CD4-positive, alpha-beta T cell (primary cell): ENCODE measurements around the gene LGR6. TPM values are rescaled to one million over a fixed set of nuclear protein-coding genes. Genes with fewer than 3 reads are reported as not detected.

Source experiments
- ATAC-seq: fragments of 200-7000 bp; cut with Tn5 transposase; one replicate; pipeline ENCODE4 v1.10.0; 2022; ENCODE audit warnings: mild to moderate bottlenecking; ENCODE audit not compliant: poor library complexity
- CTCF ChIA-PET: fragments of 350-600 bp; sonication (Branson Sonifier 250); formaldehyde crosslinking; loops from one replicate; lab custom pipeline; 2021; ENCODE audit warnings: antibody characterized with exemption, inconsistent platforms; lab: Charles Lee
- POLR2A ChIA-PET: fragments of 350-600 bp; sonication (Branson Sonifier 250); formaldehyde crosslinking; loops from one replicate; lab custom pipeline; 2021; ENCODE audit warnings: antibody characterized with exemption, inconsistent platforms; lab: Charles Lee
- DNase-seq, 14 experiments: peaks; one replicate each; pipeline ENCODE4 v3.0.0-alpha.2; 2013 to 2020; ENCODE audit warnings: mixed read lengths in 2 of 14
- H3K27ac ChIP-seq, 2 donors: one replicate each; pipeline versions ENCODE4 v1.5.1 to v1.7.0; 2013; ENCODE audit warnings: low read length in 2 of 2, low read depth in 1 of 2, mild to moderate bottlenecking in 1 of 2
- H3K27me3 ChIP-seq, 2 experiments: 1 replicate in 1 of 2; 2 replicates in 1 of 2; pipeline versions ENCODE4 v1.6.1 to v1.7.0; 2013; ENCODE audit warnings: low read length in 2 of 2, control low read depth in 1 of 2, mild to moderate bottlenecking in 1 of 2, moderate library complexity in 1 of 2; ENCODE audit not compliant: insufficient read depth in 2 of 2, control insufficient read depth in 1 of 2
- H3K36me3 ChIP-seq: one replicate; pipeline ENCODE4 v1.6.1; 2013; ENCODE audit warnings: low read length, control low read depth; ENCODE audit not compliant: insufficient read depth
- H3K4me1 ChIP-seq: one replicate; pipeline ENCODE4 v1.6.1; 2013; ENCODE audit warnings: low read length, control low read depth; ENCODE audit not compliant: insufficient read depth
- H3K4me3 ChIP-seq: one replicate; pipeline ENCODE4 v1.5.1; 2013; ENCODE audit warnings: mild to moderate bottlenecking, low read length, moderate library complexity
- H3K9me3 ChIP-seq, 2 experiments: 1 replicate in 1 of 2; 2 replicates in 1 of 2; pipeline versions ENCODE4 v1.6.1 to v1.7.0; 2013; ENCODE audit warnings: low read length in 2 of 2, mild to moderate bottlenecking in 2 of 2, control low read depth in 1 of 2, moderate library complexity in 1 of 2; ENCODE audit not compliant: control insufficient read depth in 1 of 2, insufficient read depth in 1 of 2
- H3K27ac Mint-ChIP-seq: one replicate; pipeline ENCODE4 v1.8.0; 2020; ENCODE audit warnings: mixed read lengths
- H3K27me3 Mint-ChIP-seq: one replicate; pipeline ENCODE4 v1.8.0; 2021; ENCODE audit warnings: mixed read lengths
- H3K36me3 Mint-ChIP-seq: one replicate; pipeline ENCODE4 v1.8.0; 2021; ENCODE audit warnings: low read depth, mixed read lengths
- H3K4me1 Mint-ChIP-seq: one replicate; pipeline ENCODE4 v1.8.0; 2021; ENCODE audit warnings: low read depth, mixed read lengths
- H3K4me3 Mint-ChIP-seq: one replicate; pipeline ENCODE4 v1.8.0; 2020; ENCODE audit warnings: mild to moderate bottlenecking, mixed read lengths
- H3K9me3 Mint-ChIP-seq: one replicate; pipeline ENCODE4 v1.8.0; 2020; ENCODE audit warnings: mixed read lengths
- CTCF ChIP-seq: fragments of 200-600 bp; IDR thresholded peaks from one replicate; pipeline ENCODE4 v1.8.0; 2022; ENCODE audit warnings: antibody characterized with exemption, mild to moderate bottlenecking
- intact Hi-C, 2 experiments: fragments of 100-400 bp; cut with DNase I in 1 of 2; cut with micrococcal nuclease in 1 of 2; formaldehyde crosslinking; loops; one replicate each; pipeline versions ENCODE4 v1.15.1 to v1.9.0; 2023 to 2025; cut with DNase I, micrococcal nuclease
- total RNA-seq, 174 experiments: library from RNA in 2 of 174; stranded (reverse) in 2 of 174; gene quantifications; one replicate each; pipeline ENCODE4 v1.2.3 and lab custom pipeline; 2021 to 2026

The LGR6 gene
- total RNA-seq, 2 experiments from 2014 or later = 0.19 to 0.45 TPM

- no peak overlapping the region for H3K27ac Mint-ChIP-seq
- H3K9me3 Mint-ChIP-seq = no peaks in the 10 kb centered on the region
- peaks cover 11% of the 10 kb centered on the region for H3K4me1 ChIP-seq
- no peaks in the 10 kb centered on the region for H3K36me3 ChIP-seq
- H3K27me3 ChIP-seq = no peaks in the 10 kb centered on the region
- DNase-seq (no peak), ATAC-seq (no peak)
- H3K9me3 ChIP-seq = no peaks in the 10 kb centered on the region
- H3K4me1 Mint-ChIP-seq = peaks cover 19% of the 10 kb centered on the region
- no peak overlapping the region for H3K27ac ChIP-seq
- no peak overlapping the region for H3K4me3 Mint-ChIP-seq
- H3K36me3 Mint-ChIP-seq = no peaks in the 10 kb centered on the region
- ChIA-PET CTCF (no interaction called here), POLR2A (no interaction called here)
- no peaks in the 10 kb centered on the region for H3K27me3 Mint-ChIP-seq
- no peak overlapping the region for H3K4me3 ChIP-seq
- no peak for TF ChIP-seq CTCF
- intact Hi-C loops = no loop called here
Measured at GRCh38 chr1:202287196-202287595, 93.6 kb downstream of the LGR6 start.

GRCh38 chr1:202288177-202288576 lies 94.6 kb downstream of the LGR6 start:
- H3K27ac ChIP-seq = no peak overlapping the region
- DNase-seq (no peak), ATAC-seq (no peak)
- H3K9me3 Mint-ChIP-seq = no peaks in the 10 kb centered on the region
- no peaks in the 10 kb centered on the region for H3K27me3 ChIP-seq
- H3K9me3 ChIP-seq = no peaks in the 10 kb centered on the region
- peaks cover 11% of the 10 kb centered on the region for H3K4me1 Mint-ChIP-seq
- H3K4me3 Mint-ChIP-seq = no peak overlapping the region
- H3K4me1 ChIP-seq = peaks cover 8% of the 10 kb centered on the region
- no peak overlapping the region for H3K4me3 ChIP-seq
- ChIA-PET CTCF (no interaction called here), POLR2A (no interaction called here)
- H3K27ac Mint-ChIP-seq = no peak overlapping the region
- intact Hi-C loops = no loop called here
- no peaks in the 10 kb centered on the region for H3K27me3 Mint-ChIP-seq
- no peaks in the 10 kb centered on the region for H3K36me3 ChIP-seq
- no peak for TF ChIP-seq CTCF
- H3K36me3 Mint-ChIP-seq = no peaks in the 10 kb centered on the region

- H3K36me3 ChIP-seq = no peaks in the 10 kb centered on the region
- ATAC-seq = no peak
- H3K4me1 ChIP-seq = peaks cover under 1% of the 10 kb centered on the region
- no peak for DNase-seq
- Mint-ChIP-seq H3K27me3 (no peaks in the 10 kb centered on the region), H3K27ac (no peak overlapping the region), H3K4me3 (no peak overlapping the region), H3K36me3 (no peaks in the 10 kb centered on the region), H3K9me3 (no peaks in the 10 kb centered on the region), H3K4me1 (peaks cover 3% of the 10 kb centered on the region)
- H3K27ac ChIP-seq = no peak overlapping the region
- ChIA-PET CTCF (no interaction called here), POLR2A (no interaction called here)
- no peaks in the 10 kb centered on the region for H3K27me3 ChIP-seq
- H3K4me3 ChIP-seq = no peak overlapping the region
- no peak for TF ChIP-seq CTCF
- H3K9me3 ChIP-seq = no peaks in the 10 kb centered on the region
- intact Hi-C loops = no loop called here
Measured at GRCh38 chr1:202289009-202289408, 95.4 kb downstream of the LGR6 start.
